T-cell (primary cell): ENCODE measurements around the gene EP400. TPM values are rescaled to one million over a fixed set of nuclear protein-coding genes. Genes with fewer than 3 reads are reported as not detected.

Source experiments
- ATAC-seq, 4 experiments: fragments of 200-7000 bp in 3 of 4; fragments of 150-1000 bp in 1 of 4; cut with Tn5 transposase; replicated peaks in 1 of 4; 1 replicate in 3 of 4; 2 replicates in 1 of 4; pipeline ENCODE4 v1.10.0; 2021; ENCODE audit warnings: moderate library complexity in 3 of 4, mild to moderate bottlenecking in 2 of 4, moderate number of reproducible peaks in 1 of 4
- CTCF ChIA-PET, 2 donors: fragments of 300-600 bp; sonication (Branson Sonifier 250); formaldehyde crosslinking; loops; one replicate each; lab custom pipeline; 2022; ENCODE audit warnings: antibody characterized with exemption in 2 of 2; lab: Charles Lee
- POLR2A ChIA-PET, 2 donors: fragments of 300-600 bp; sonication (Branson Sonifier 250); formaldehyde crosslinking; loops; one replicate each; lab custom pipeline; 2022; ENCODE audit warnings: antibody characterized with exemption in 2 of 2; lab: Charles Lee
- DNase-seq, 35 experiments: peaks; one replicate each; pipeline versions ENCODE4 v3.0.0 to v3.0.0-alpha.2; 2013 to 2023
- H3K27ac ChIP-seq: one replicate; pipeline ENCODE4 v1.5.1; 2013; ENCODE audit warnings: low read length
- H3K27me3 ChIP-seq, 2 experiments: replicated peaks in 1 of 2; 1 replicate in 1 of 2; 2 replicates in 1 of 2; pipeline versions ENCODE4 v1.6.1 to v1.7.0; 2013; ENCODE audit warnings: low read length in 1 of 2, mixed read lengths in 1 of 2; ENCODE audit not compliant: control insufficient read depth in 2 of 2, insufficient read depth in 2 of 2; ENCODE audit errors: extremely low read depth in 1 of 2
- H3K36me3 ChIP-seq, 2 donors: 1 replicate in 1 of 2; 2 replicates in 1 of 2; pipeline versions ENCODE4 v1.6.1 to v1.7.0; 2013; ENCODE audit warnings: low read length in 1 of 2; ENCODE audit not compliant: control insufficient read depth in 2 of 2, insufficient read depth in 1 of 2; ENCODE audit errors: extremely low read depth in 1 of 2
- H3K4me1 ChIP-seq, 2 experiments: 1 replicate in 1 of 2; 2 replicates in 1 of 2; pipeline versions ENCODE4 v1.6.1 to v1.7.0; 2013; ENCODE audit warnings: low read length in 2 of 2, mixed read lengths in 1 of 2; ENCODE audit not compliant: insufficient read depth in 2 of 2, control insufficient read depth in 1 of 2; ENCODE audit errors: extremely low read depth in 1 of 2
- H3K4me3 ChIP-seq, 2 donors: 1 replicate in 1 of 2; 2 replicates in 1 of 2; pipeline versions ENCODE4 v1.5.1 to v1.7.0; 2013; ENCODE audit warnings: mild to moderate bottlenecking in 2 of 2, low read length in 1 of 2, moderate library complexity in 1 of 2; ENCODE audit not compliant: control insufficient read depth in 1 of 2; ENCODE audit errors: extremely low read depth in 1 of 2
- H3K9me3 ChIP-seq: 2 replicates; pipeline ENCODE4 v1.7.0; 2013
- H3K27ac Mint-ChIP-seq, 2 donors: one replicate each; pipeline ENCODE4 v1.8.0; 2020 to 2021; ENCODE audit warnings: mild to moderate bottlenecking in 2 of 2, mixed read lengths in 2 of 2
- H3K27me3 Mint-ChIP-seq, 2 donors: one replicate each; pipeline ENCODE4 v1.8.0; 2021 to 2022; ENCODE audit warnings: mixed read lengths in 2 of 2
- H3K36me3 Mint-ChIP-seq: one replicate; pipeline ENCODE4 v1.8.0; 2021; ENCODE audit warnings: mixed read lengths
- H3K4me1 Mint-ChIP-seq, 3 donors: one replicate each; pipeline ENCODE4 v1.8.0; 2020 to 2022; ENCODE audit warnings: mixed read lengths in 3 of 3, mild to moderate bottlenecking in 1 of 3
- H3K4me3 Mint-ChIP-seq, 3 donors: one replicate each; pipeline ENCODE4 v1.8.0; 2020 to 2022; ENCODE audit warnings: mild to moderate bottlenecking in 3 of 3, mixed read lengths in 3 of 3, moderate library complexity in 3 of 3
- H3K9me3 Mint-ChIP-seq, 3 donors: one replicate each; pipeline ENCODE4 v1.8.0; 2020 to 2022; ENCODE audit warnings: mixed read lengths in 3 of 3
- WGBS: methylation state at CpG from one replicate; pipeline ENCODE4 v1.1.5; 2013; ENCODE audit warnings: missing lambda C conversion rate; ENCODE audit not compliant: insufficient coverage; 5-methylcytosine and 5-hydroxymethylcytosine counted together
- total RNA-seq, 35 experiments: library from RNA in 6 of 35; stranded (reverse) in 6 of 35; fragments of 120-200 nt in 1 of 35; gene quantifications; one replicate each; pipeline versions ENCODE4 v1.2.1 to v1.2.4 and lab custom pipeline; 2013 to 2026

EP400 gene
- total RNA-seq, 5 donors from 2014 or later (not counting 1 experiment from before 2014, with no cell fraction given): 75.7 to 84.3 (median 79.2) TPM

DNA sequence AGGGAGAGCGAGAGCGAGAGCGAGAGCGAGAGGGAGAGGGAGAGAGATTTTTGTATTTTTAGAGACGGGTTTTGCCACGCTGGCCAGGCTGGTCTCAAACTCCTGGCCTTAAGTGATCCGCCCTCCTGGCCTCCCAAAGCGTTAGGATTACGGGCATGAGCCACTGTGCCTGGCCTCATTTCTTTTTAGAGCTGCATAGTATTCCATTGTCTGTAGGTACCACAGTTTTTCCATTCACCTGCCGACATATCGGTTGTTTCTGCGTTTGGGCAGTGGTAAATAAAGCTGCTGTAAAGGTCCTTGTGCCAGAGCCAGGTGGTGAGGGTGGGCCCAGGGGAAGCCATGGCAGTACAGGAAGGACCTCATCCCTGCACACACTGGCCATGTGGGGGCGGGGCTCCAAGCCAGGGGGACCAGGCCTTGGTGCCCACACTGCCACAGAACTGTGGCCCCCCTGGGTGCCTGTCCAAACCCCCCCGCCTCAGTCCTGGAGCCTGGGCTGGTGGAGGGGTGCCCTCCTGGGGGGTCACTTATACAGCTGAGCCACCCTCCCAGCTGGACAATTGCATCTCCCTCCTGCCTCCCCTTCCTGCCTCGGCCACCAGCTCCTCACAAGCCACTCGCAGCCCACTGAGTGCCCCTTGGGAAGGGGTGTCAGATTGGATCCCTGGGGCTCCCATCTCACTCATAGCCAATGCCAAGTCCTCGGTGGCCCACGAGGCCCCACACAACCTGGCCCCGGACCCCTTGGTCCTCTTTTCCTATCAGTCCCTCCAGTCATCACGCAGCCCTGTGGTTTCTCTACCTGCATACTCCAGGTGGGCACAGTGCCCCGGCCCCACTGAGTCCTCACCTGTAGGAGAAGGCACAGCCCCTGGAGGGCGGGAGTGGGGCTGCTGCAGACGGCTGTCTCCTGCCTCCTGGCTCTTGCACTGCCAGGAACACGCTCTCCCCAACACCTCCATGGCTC lies 22.3 kb upstream of the EP400 start:
- Mint-ChIP-seq H3K9me3 (no peaks in the 10 kb centered on the region), H3K27me3 (no peaks in the 10 kb centered on the region), H3K4me3 (peak overlapping the region; percentile 91 to 99 (median 94)), H3K36me3 (peaks cover 5% of the 10 kb centered on the region), H3K27ac (peak overlapping the region in 1 of 2 donors; percentile 81), H3K4me1 (peaks cover 14 to 30% (median 19%) of the 10 kb centered on the region in 3 donors)
- Histone ChIP-seq H3K27ac (no peak overlapping the region), H3K36me3 (peaks cover 5 to 9% of the 10 kb centered on the region in 2 donors), H3K27me3 (no peaks in the 10 kb centered on the region), H3K4me3 (no peak overlapping the region), H3K4me1 (peaks cover 4 to 34% of the 10 kb centered on the region in 2 experiments), H3K9me3 (no peaks in the 10 kb centered on the region)
- POLR2A ChIA-PET: no interaction called here
- no peak for DNase-seq
- ATAC-seq: no peak
- CTCF ChIA-PET: no interaction called here
- 77% methylated on average over 17 of the region's 24 CpGs for WGBS

DNA sequence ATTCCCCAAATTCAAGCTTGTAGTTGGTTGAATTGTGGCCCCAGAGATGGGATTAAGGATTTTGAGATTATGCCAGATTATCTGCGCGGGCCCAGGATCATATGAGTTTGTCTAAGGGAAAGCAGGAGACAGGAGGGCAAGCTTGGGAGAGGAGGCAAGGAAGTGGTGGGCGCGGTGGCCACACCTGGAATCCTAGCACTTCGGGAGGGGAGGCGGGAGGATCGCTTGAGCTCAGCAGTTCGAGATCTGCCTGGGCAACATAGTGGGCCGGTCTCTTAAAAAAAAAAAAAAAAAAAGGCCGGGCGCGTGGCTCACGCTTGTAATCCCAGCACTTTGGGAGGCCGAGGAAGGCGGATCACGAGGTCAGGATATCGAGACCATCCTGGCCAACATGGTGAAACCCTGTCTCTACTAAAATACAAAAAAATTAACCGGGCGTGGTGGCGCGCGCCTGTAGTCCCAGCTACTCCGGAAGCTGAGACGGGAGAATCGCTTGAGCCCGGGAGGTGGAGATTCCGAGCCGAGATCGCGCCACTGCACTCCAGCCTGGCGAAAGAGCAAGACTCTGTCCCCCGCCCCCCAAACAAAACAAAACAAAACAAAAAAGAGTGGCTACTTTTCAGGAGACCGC lies 21.5 kb upstream of the EP400 start:
- H3K9me3 ChIP-seq: no peaks in the 10 kb centered on the region
- Mint-ChIP-seq H3K4me3 (peak overlapping the region; percentile 91 to 99 (median 94)), H3K27ac (peak overlapping the region; percentile 55 to 83), H3K36me3 (peaks cover 10% of the 10 kb centered on the region), H3K9me3 (no peaks in the 10 kb centered on the region), H3K27me3 (no peaks in the 10 kb centered on the region), H3K4me1 (peaks cover 18 to 32% (median 19%) of the 10 kb centered on the region in 3 donors)
- peaks cover 8 to 17% of the 10 kb centered on the region in 2 donors for H3K36me3 ChIP-seq
- ChIA-PET POLR2A (interaction anchor here in 1 of 2 donors (0.6 kb wide), 1 partner anchor 209 kb away, joined by 4 read pairs; no protein-coding TSS in a partner anchor), CTCF (interaction anchor here (0.6 kb wide), 3 partner anchors 23 to 64 kb away, joined by 3 to 5 read pairs (median 4); no protein-coding TSS in a partner anchor)
- no peaks in the 10 kb centered on the region for H3K27me3 ChIP-seq
- ATAC-seq (peak; percentile 7 to 12 (median 9)), DNase-seq (peak in 4 of 35 experiments; percentile 7 to 18 (median 12))
- peaks cover 4 to 34% of the 10 kb centered on the region in 2 experiments for H3K4me1 ChIP-seq
- 32% methylated on average over 21 of the region's 33 CpGs for WGBS
- H3K27ac ChIP-seq: peak overlapping the region; percentile 4
- peak overlapping the region; percentile 61 to 96 for H3K4me3 ChIP-seq

GRCh38 chr12:131928711-131929580 lies 20.8 kb upstream of the EP400 start, which contains the start of gene PUS1:
PUS1 (plus strand) TSS chr12:131929276; CDS start chr12:131929723, 447 bp downstream.
- DNase-seq: peak; percentile 86 to 96 (median 91)
- POLR2A ChIA-PET: interaction anchor here in 1 of 2 donors (0.6 kb wide), 1 partner anchor 208 kb away, joined by 4 read pairs; no protein-coding TSS in a partner anchor
- H3K4me3 Mint-ChIP-seq: peak within 1 kb of the TSS; percentile 91 to 99 (median 94)
- Histone ChIP-seq H3K9me3 (no peaks in the 10 kb centered on the region), H3K4me1 (peaks cover 4 to 34% of the 10 kb centered on the region in 2 experiments), H3K4me3 (peak within 1 kb of the TSS; percentile 74 to 96), H3K36me3 (peaks cover 11 to 25% of the 10 kb centered on the region in 2 donors), H3K27me3 (no peaks in the 10 kb centered on the region), H3K27ac (peak within 1 kb of the TSS; percentile 62)
- CTCF ChIA-PET: interaction anchor here (0.6 kb wide), 3 partner anchors 23 to 63 kb away, joined by 3 to 5 read pairs (median 4); no protein-coding TSS in a partner anchor
- H3K36me3 Mint-ChIP-seq: peaks cover 18% of the 10 kb centered on the region
- no peaks in the 10 kb centered on the region for H3K27me3 Mint-ChIP-seq
- peaks cover 18 to 32% (median 19%) of the 10 kb centered on the region in 3 donors for H3K4me1 Mint-ChIP-seq
- peak within 1 kb of the TSS; percentile 87 to 88 for H3K27ac Mint-ChIP-seq
- no peaks in the 10 kb centered on the region for H3K9me3 Mint-ChIP-seq
- ATAC-seq: peak; percentile 82 to 90 (median 84)
- under 1% methylated on average over 68 of the region's 84 CpGs for WGBS

GRCh38 chr12:131929581-131930456 lies 19.9 kb upstream of the EP400 start:
- ChIA-PET POLR2A (interaction anchor here in 1 of 2 donors (1.1 kb wide), 1 partner anchor 16 kb away, joined by 3 read pairs; no protein-coding TSS in a partner anchor), CTCF (interaction anchor here in 1 of 2 donors (1.0 kb wide), 1 partner anchor 20 kb away, joined by 9 read pairs; the partner anchor contains the start of gene EP400)
- Mint-ChIP-seq H3K36me3 (peaks cover 18% of the 10 kb centered on the region), H3K4me3 (peak overlapping the region; percentile 91 to 99 (median 94)), H3K27ac (peak overlapping the region; percentile 87 to 88), H3K27me3 (no peaks in the 10 kb centered on the region), H3K4me1 (peaks cover 16 to 26% (median 18%) of the 10 kb centered on the region in 3 donors), H3K9me3 (no peaks in the 10 kb centered on the region)
- Histone ChIP-seq H3K27me3 (no peaks in the 10 kb centered on the region), H3K4me3 (peak overlapping the region; percentile 74 to 96), H3K36me3 (peaks cover 13 to 33% of the 10 kb centered on the region in 2 donors), H3K27ac (peak overlapping the region; percentile 62), H3K4me1 (peaks cover 4 to 27% of the 10 kb centered on the region in 2 experiments), H3K9me3 (no peaks in the 10 kb centered on the region)
- under 1% methylated on average over 84 of the region's 87 CpGs for WGBS
- peak in 3 of 4 experiments; percentile 5 to 15 (median 7) for ATAC-seq
- DNase-seq: peak in 15 of 35 experiments; percentile 12 to 46 (median 27)

DNA sequence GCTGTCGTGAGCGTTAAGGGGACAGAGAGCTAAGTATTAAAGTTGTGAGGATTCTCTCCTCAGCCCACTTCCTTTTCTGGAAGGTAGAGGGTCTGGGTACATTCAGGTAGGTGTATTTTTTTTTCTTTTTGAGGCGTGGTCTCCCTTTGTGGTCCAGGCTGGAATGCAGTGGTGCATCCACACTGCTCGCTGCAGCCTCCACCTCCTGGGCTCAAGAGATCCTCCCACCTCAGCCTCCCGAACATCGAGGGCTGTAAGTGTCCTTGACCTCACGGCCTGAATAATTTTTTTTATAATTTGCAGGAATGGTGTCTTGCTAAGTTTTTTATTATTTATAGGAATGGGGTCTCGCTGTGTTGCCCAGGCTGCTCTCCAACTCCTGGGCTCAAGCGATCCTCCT lies 19.2 kb upstream of the EP400 start:
- ATAC-seq (no peak), DNase-seq (no peak)
- peak overlapping the region; percentile 82 to 99 (median 86) for H3K4me3 Mint-ChIP-seq
- H3K4me1 Mint-ChIP-seq: peaks cover 13 to 23% (median 18%) of the 10 kb centered on the region in 3 donors
- H3K27ac Mint-ChIP-seq: peak overlapping the region; percentile 85 to 86
- ChIA-PET POLR2A (interaction anchor here in 1 of 2 donors (1.1 kb wide), 1 partner anchor 15 kb away, joined by 3 read pairs; no protein-coding TSS in a partner anchor), CTCF (interaction anchor here in 1 of 2 donors (1.0 kb wide), 1 partner anchor 19 kb away, joined by 9 read pairs; the partner anchor contains the start of gene EP400)
- H3K4me3 ChIP-seq: peak overlapping the region; percentile 51 to 96
- H3K9me3 ChIP-seq: no peaks in the 10 kb centered on the region
- H3K36me3 Mint-ChIP-seq: peaks cover 18% of the 10 kb centered on the region
- H3K27me3 ChIP-seq: no peaks in the 10 kb centered on the region
- H3K27ac ChIP-seq: peak overlapping the region; percentile 6
- no peaks in the 10 kb centered on the region for H3K9me3 Mint-ChIP-seq
- 94% methylated on average over 2 of the region's 9 CpGs for WGBS
- H3K27me3 Mint-ChIP-seq: no peaks in the 10 kb centered on the region
- H3K4me1 ChIP-seq: peaks cover 4 to 25% of the 10 kb centered on the region in 2 experiments
- peaks cover 13 to 39% of the 10 kb centered on the region in 2 donors for H3K36me3 ChIP-seq
